ENCODE measurements around the gene KRT12.

Gene KRT12

DNA sequence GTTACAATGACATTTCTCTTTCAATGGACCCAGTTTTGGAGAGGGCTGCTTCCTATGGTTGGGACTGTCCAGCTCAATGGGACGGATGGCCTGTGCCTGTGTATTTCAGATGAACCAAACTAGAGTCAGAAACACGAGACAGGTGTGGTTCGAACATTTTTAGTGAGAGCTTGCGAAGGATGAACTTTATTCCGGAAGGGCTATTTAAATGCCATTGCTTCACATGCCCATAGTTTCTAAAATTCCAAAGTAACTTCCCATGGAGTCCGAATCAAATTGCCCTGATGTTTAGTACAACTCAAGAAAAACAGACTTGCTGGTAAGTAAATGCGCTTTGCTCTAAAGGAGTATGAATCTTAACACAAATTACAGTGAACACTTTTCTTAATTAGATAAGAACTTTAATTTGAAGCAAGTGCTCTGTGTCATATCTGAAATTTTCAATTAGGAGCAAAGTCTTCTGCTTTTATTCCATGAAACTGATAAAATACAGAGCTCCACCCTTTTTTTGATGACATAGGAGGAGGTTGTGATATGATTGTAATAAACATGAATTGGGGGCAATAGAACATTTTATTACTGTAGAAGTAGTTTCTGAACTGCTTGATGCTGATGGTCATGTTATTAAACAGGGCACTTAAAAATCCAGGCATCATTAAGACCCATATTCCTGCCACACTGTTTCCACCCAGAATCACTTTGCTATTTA lies 16.8 kb upstream of the KRT12 start:
- H3K27ac ChIP-seq (ENCODE audit: low read depth, low read length): no peak overlapping the region
- no peak overlapping the region for H3K4me3 ChIP-seq (ENCODE audit: low read depth, low read length)
- no peaks in the 10 kb centered on the region for H3K4me1 ChIP-seq (ENCODE audit: control insufficient read depth, insufficient read depth, low read length, unreplicated experiment)
- H3K27me3 ChIP-seq (ENCODE audit: insufficient read depth, low read length): peaks cover 5% of the 10 kb centered on the region; the same call in 1 of the 2 replicates
- no peaks in the 10 kb centered on the region for H3K36me3 ChIP-seq (ENCODE audit: insufficient read depth, low read length)
- no peak overlapping the region for H2AFZ ChIP-seq (ENCODE audit: low read length, unreplicated experiment)
- no peaks in the 10 kb centered on the region for H3K79me2 ChIP-seq (ENCODE audit: control insufficient read depth, insufficient read depth, low read length, unreplicated experiment)

GRCh38 chr17:40883031-40883430 lies 16.0 kb upstream of the KRT12 start:
- Histone ChIP-seq H3K79me2 (ENCODE audit: control insufficient read depth, insufficient read depth, low read length, unreplicated experiment) (no peaks in the 10 kb centered on the region), H3K27ac (ENCODE audit: low read depth, low read length) (no peak overlapping the region), H3K27me3 (ENCODE audit: insufficient read depth, low read length) (no peaks in the 10 kb centered on the region), H2AFZ (ENCODE audit: low read length, unreplicated experiment) (no peak overlapping the region), H3K4me3 (ENCODE audit: low read depth, low read length) (no peak overlapping the region), H3K4me1 (ENCODE audit: control insufficient read depth, insufficient read depth, low read length, unreplicated experiment) (no peaks in the 10 kb centered on the region), H3K36me3 (ENCODE audit: insufficient read depth, low read length) (no peaks in the 10 kb centered on the region)

GRCh38 chr17:40879026-40879425 lies 12.0 kb upstream of the KRT12 start:
- no peak overlapping the region for H3K27ac ChIP-seq (ENCODE audit: low read depth, low read length)
- no peaks in the 10 kb centered on the region for H3K27me3 ChIP-seq (ENCODE audit: insufficient read depth, low read length)
- no peak overlapping the region for H2AFZ ChIP-seq (ENCODE audit: low read length, unreplicated experiment)
- no peaks in the 10 kb centered on the region for H3K36me3 ChIP-seq (ENCODE audit: insufficient read depth, low read length)
- no peaks in the 10 kb centered on the region for H3K79me2 ChIP-seq (ENCODE audit: control insufficient read depth, insufficient read depth, low read length, unreplicated experiment)
- H3K4me3 ChIP-seq (ENCODE audit: low read depth, low read length): no peak overlapping the region
- H3K4me1 ChIP-seq (ENCODE audit: control insufficient read depth, insufficient read depth, low read length, unreplicated experiment): no peaks in the 10 kb centered on the region

- Histone ChIP-seq H3K4me1 (ENCODE audit: control insufficient read depth, insufficient read depth, low read length, unreplicated experiment) (no peaks in the 10 kb centered on the region), H3K36me3 (ENCODE audit: insufficient read depth, low read length) (no peaks in the 10 kb centered on the region), H3K27ac (ENCODE audit: low read depth, low read length) (no peak overlapping the region), H3K79me2 (ENCODE audit: control insufficient read depth, insufficient read depth, low read length, unreplicated experiment) (no peaks in the 10 kb centered on the region), H3K4me3 (ENCODE audit: low read depth, low read length) (no peak overlapping the region), H3K27me3 (ENCODE audit: insufficient read depth, low read length) (no peaks in the 10 kb centered on the region), H2AFZ (ENCODE audit: low read length, unreplicated experiment) (no peak overlapping the region)
These were observed 11.0 kb upstream of the KRT12 start for GRCh38 chr17:40878044-40878443.

GRCh38 chr17:40873801-40874200 lies 6.8 kb upstream of the KRT12 start:
- H3K4me3 ChIP-seq (ENCODE audit: low read depth, low read length): no peak overlapping the region
- no peaks in the 10 kb centered on the region for H3K4me1 ChIP-seq (ENCODE audit: control insufficient read depth, insufficient read depth, low read length, unreplicated experiment)
- H3K36me3 ChIP-seq (ENCODE audit: insufficient read depth, low read length): no peaks in the 10 kb centered on the region
- no peak overlapping the region for H2AFZ ChIP-seq (ENCODE audit: low read length, unreplicated experiment)
- no peak overlapping the region for H3K27ac ChIP-seq (ENCODE audit: low read depth, low read length)
- H3K79me2 ChIP-seq (ENCODE audit: control insufficient read depth, insufficient read depth, low read length, unreplicated experiment): no peaks in the 10 kb centered on the region
- H3K27me3 ChIP-seq (ENCODE audit: insufficient read depth, low read length): no peaks in the 10 kb centered on the region

- H3K27me3 ChIP-seq (ENCODE audit: insufficient read depth, low read length): no peaks in the 10 kb centered on the region
- no peak overlapping the region for H3K27ac ChIP-seq (ENCODE audit: low read depth, low read length)
- H3K4me3 ChIP-seq (ENCODE audit: low read depth, low read length): no peak overlapping the region
- no peaks in the 10 kb centered on the region for H3K4me1 ChIP-seq (ENCODE audit: control insufficient read depth, insufficient read depth, low read length, unreplicated experiment)
- no peak overlapping the region for H2AFZ ChIP-seq (ENCODE audit: low read length, unreplicated experiment)
- H3K36me3 ChIP-seq (ENCODE audit: insufficient read depth, low read length): no peaks in the 10 kb centered on the region
- no peaks in the 10 kb centered on the region for H3K79me2 ChIP-seq (ENCODE audit: control insufficient read depth, insufficient read depth, low read length, unreplicated experiment)
These were observed 6.2 kb upstream of the KRT12 start for GRCh38 chr17:40873255-40873654.

DNA sequence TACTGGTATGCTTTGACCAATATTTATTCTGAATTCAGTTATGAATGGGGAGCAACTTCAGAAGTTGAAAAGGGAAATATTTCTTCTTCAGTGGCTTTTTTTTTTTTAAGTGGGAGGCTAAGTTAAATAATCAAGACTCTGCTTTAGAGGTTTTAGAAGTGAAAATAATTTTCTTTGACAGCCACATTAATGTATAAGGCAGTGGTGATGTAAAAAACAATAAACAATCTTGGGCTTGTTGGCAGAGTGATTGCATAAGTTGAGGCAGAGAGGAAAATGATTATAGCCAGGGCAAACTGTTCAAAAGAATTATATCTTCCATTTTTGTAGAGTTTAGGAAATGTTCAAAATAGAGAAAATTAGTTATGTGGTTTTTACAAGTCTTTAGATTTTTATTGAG lies 5.4 kb upstream of the KRT12 start:
- Histone ChIP-seq H3K27me3 (ENCODE audit: insufficient read depth, low read length) (no peaks in the 10 kb centered on the region), H3K79me2 (ENCODE audit: control insufficient read depth, insufficient read depth, low read length, unreplicated experiment) (no peaks in the 10 kb centered on the region), H3K36me3 (ENCODE audit: insufficient read depth, low read length) (no peaks in the 10 kb centered on the region), H3K4me1 (ENCODE audit: control insufficient read depth, insufficient read depth, low read length, unreplicated experiment) (no peaks in the 10 kb centered on the region), H3K27ac (ENCODE audit: low read depth, low read length) (no peak overlapping the region), H3K4me3 (ENCODE audit: low read depth, low read length) (no peak overlapping the region), H2AFZ (ENCODE audit: low read length, unreplicated experiment) (no peak overlapping the region)

DNA sequence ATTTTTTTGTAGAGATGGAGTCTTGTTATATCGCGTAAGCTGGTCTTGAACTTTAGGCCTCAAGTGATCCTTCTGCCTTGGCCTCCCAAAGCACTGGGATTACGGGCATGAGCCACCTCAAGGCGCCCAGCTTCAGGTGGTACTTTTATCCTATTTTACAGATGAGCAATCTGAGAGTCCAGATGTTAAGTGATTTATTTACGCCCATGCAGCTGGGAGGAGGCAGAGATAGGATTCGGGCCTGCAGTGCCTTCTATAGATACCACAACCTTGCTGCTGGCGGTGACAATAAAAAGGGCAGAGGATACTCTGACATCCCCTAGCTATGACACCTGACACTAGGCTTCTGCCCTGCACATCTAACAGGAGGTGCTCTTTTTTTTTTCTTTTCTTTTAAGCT lies 4.3 kb upstream of the KRT12 start:
- Histone ChIP-seq H3K27ac (ENCODE audit: low read depth, low read length) (no peak overlapping the region), H3K4me3 (ENCODE audit: low read depth, low read length) (no peak overlapping the region), H3K4me1 (ENCODE audit: control insufficient read depth, insufficient read depth, low read length, unreplicated experiment) (no peaks in the 10 kb centered on the region), H3K79me2 (ENCODE audit: control insufficient read depth, insufficient read depth, low read length, unreplicated experiment) (no peaks in the 10 kb centered on the region), H3K36me3 (ENCODE audit: insufficient read depth, low read length) (no peaks in the 10 kb centered on the region), H2AFZ (ENCODE audit: low read length, unreplicated experiment) (no peak overlapping the region), H3K27me3 (ENCODE audit: insufficient read depth, low read length) (no peaks in the 10 kb centered on the region)

DNA sequence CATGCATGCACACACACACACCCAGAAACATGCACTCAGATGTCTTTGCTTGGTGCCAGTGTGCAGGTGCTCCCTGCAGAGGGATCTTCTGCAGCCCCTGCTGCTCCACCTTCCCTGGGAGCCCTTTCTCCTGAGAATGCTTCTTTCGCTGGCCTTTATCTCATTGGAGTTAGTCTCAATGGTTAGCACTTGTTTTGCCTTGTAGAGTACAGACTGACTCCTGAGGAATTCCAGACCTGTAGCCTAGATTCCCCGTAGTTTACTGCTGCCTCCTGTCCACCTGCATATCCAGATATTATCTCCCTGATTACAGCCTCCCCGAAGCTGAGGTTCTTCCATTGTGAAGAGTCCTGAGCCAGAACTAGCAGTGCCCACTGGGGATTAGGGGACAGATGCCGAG lies 3.1 kb upstream of the KRT12 start:
- no peak overlapping the region for H3K4me3 ChIP-seq (ENCODE audit: low read depth, low read length)
- H3K36me3 ChIP-seq (ENCODE audit: insufficient read depth, low read length): no peaks in the 10 kb centered on the region
- no peaks in the 10 kb centered on the region for H3K79me2 ChIP-seq (ENCODE audit: control insufficient read depth, insufficient read depth, low read length, unreplicated experiment)
- H2AFZ ChIP-seq (ENCODE audit: low read length, unreplicated experiment): no peak overlapping the region
- H3K27ac ChIP-seq (ENCODE audit: low read depth, low read length): no peak overlapping the region
- no peaks in the 10 kb centered on the region for H3K27me3 ChIP-seq (ENCODE audit: insufficient read depth, low read length)
- peaks cover under 1% of the 10 kb centered on the region for H3K4me1 ChIP-seq (ENCODE audit: control insufficient read depth, insufficient read depth, low read length, unreplicated experiment)

- H3K27ac ChIP-seq (ENCODE audit: low read depth, low read length): no peak overlapping the region
- no peak overlapping the region for H3K4me3 ChIP-seq (ENCODE audit: low read depth, low read length)
- H3K4me1 ChIP-seq (ENCODE audit: control insufficient read depth, insufficient read depth, low read length, unreplicated experiment): peaks cover 8% of the 10 kb centered on the region
- no peaks in the 10 kb centered on the region for H3K27me3 ChIP-seq (ENCODE audit: insufficient read depth, low read length)
- H2AFZ ChIP-seq (ENCODE audit: low read length, unreplicated experiment): peak overlapping the region; percentile 84
- no peaks in the 10 kb centered on the region for H3K79me2 ChIP-seq (ENCODE audit: control insufficient read depth, insufficient read depth, low read length, unreplicated experiment)
- H3K36me3 ChIP-seq (ENCODE audit: insufficient read depth, low read length): no peaks in the 10 kb centered on the region
These were observed 2.2 kb downstream of the KRT12 start for GRCh38 chr17:40864661-40865390.
